SU-DHL-6 (cell line): ENCODE measurements around the gene GALNT12.

Experiments used
- H2AFZ ChIP-seq: fragments of 200-600 bp; sonication (generic); 2 replicates; pipeline ENCODE4 v1.6.1; 2014; ENCODE audit warnings: low read depth, mild to moderate bottlenecking, moderate library complexity, mixed read lengths, antibody characterized with exemption, low read length; ENCODE audit not compliant: severe bottlenecking
- H3F3A ChIP-seq: fragments of 200-600 bp; shearing (Covaris generic); 2 replicates; pipeline ENCODE4 v1.6.0; 2016; ENCODE audit warnings: antibody characterized with exemption, mild to moderate bottlenecking; ENCODE audit not compliant: insufficient read depth
- H3K27ac ChIP-seq: fragments of 200-600 bp; sonication (generic); 2 replicates; pipeline ENCODE4 v1.5.1; 2016; ENCODE audit warnings: low read depth, mild to moderate bottlenecking, low read length, moderate library complexity, mixed read lengths
- H3K27me3 ChIP-seq: fragments of 200-600 bp; sonication (generic), shearing (Covaris generic); 2 replicates; pipeline ENCODE4 v1.6.0; 2014; ENCODE audit warnings: mild to moderate bottlenecking, low read length
- H3K36me3 ChIP-seq: fragments of 200-600 bp; sonication (generic); 2 replicates; pipeline ENCODE4 v1.6.1; 2014; ENCODE audit warnings: mild to moderate bottlenecking, low read length, mixed read lengths
- H3K4me2 ChIP-seq: fragments of 300-600, 200-600 bp; shearing (Covaris generic), sonication (generic); 2 replicates; pipeline ENCODE4 v1.6.0; 2014; ENCODE audit warnings: low read length, low read depth, mild to moderate bottlenecking; ENCODE audit not compliant: poor library complexity, severe bottlenecking
- H3K4me3 ChIP-seq: fragments of 200-600 bp; sonication (generic); 2 replicates; pipeline ENCODE4 v1.5.1; 2014; ENCODE audit warnings: antibody characterized with exemption, low read length, mild to moderate bottlenecking, mixed read lengths; ENCODE audit not compliant: insufficient read depth, poor library complexity, severe bottlenecking
- H3K79me2 ChIP-seq: fragments of 200-600 bp; sonication (generic); 2 replicates; pipeline ENCODE4 v1.6.1; 2014; ENCODE audit warnings: mild to moderate bottlenecking, low read length, moderate library complexity; ENCODE audit not compliant: insufficient read depth
- H3K9ac ChIP-seq: fragments of 200-600 bp; sonication (generic); 2 replicates; pipeline ENCODE4 v1.7.0; 2014; ENCODE audit warnings: mild to moderate bottlenecking, low read length
- H3K9me2 ChIP-seq: fragments of 200-600 bp; sonication (generic); replicated peaks from 2 replicates; pipeline ENCODE4 v1.6.1; 2014; ENCODE audit warnings: low read length; ENCODE audit not compliant: insufficient read depth
- H3K9me3 ChIP-seq: fragments of 200-600 bp; sonication (generic); 2 replicates; pipeline ENCODE4 v1.6.1; 2014; ENCODE audit warnings: low read length, mixed read lengths; ENCODE audit not compliant: insufficient read depth
- H4K20me1 ChIP-seq: fragments of 200-600 bp; sonication (generic); 2 replicates; pipeline ENCODE4 v1.6.1; 2014; ENCODE audit warnings: low read depth, mild to moderate bottlenecking, antibody characterized with exemption, low read length, moderate library complexity, mixed read lengths
- EZH2phosphoT487 ChIP-seq: fragments of 200-600 bp; sonication (generic), shearing (Covaris generic); conservative IDR thresholded peaks from 2 replicates; pipeline ENCODE4 v1.6.1; 2018; ENCODE audit warnings: mild to moderate bottlenecking, antibody characterized with exemption, low read length, moderate library complexity, mixed read lengths
- TF ChIP-seq, protein P1 (sequence below): fragments of 200-600 bp; sonication (generic); IDR thresholded peaks from one replicate; pipeline ENCODE4 v1.5.1; 2017; ENCODE audit warnings: antibody characterized with exemption, mild to moderate bottlenecking, low read length, moderate library complexity; ENCODE audit not compliant: insufficient read depth, poor library complexity, severe bottlenecking

Gene GALNT12

DNA sequence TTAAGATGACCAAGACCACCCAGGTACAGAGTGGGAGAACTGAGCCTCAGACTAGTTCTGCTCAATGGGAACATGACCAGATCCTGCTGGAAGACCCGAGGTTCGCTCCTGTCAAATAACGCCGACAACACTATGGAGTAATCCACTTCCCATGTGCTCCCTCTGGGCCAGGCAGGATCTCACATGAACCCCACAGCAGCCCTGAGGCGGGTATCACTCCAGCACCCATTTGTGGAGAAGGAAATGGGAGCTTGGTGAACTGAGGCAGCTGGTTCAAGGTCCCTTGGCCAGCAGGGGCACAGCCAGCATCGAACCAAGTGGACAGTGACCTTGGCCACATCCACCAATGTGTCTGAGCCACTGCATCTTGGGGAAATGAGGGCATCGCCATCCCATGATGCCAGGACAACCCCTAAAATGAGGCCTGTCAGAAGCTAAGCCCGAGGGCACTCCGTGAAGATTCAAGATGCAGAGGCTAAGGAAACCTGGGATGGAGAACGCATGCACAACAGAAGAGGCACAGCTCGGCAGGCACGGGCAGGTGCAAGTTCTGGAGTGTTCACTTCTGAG lies 19.6 kb upstream of the GALNT12 start:
- no peak overlapping the region for H3K4me2 ChIP-seq
- H3K36me3 ChIP-seq = no peaks in the 10 kb centered on the region
- no peaks in the 10 kb centered on the region for H3K9me2 ChIP-seq
- no peaks in the 10 kb centered on the region for H4K20me1 ChIP-seq
- H3K27ac ChIP-seq = no peak overlapping the region
- H3K4me3 ChIP-seq = no peak overlapping the region
- no peaks in the 10 kb centered on the region for H3K27me3 ChIP-seq
- no peaks in the 10 kb centered on the region for H3K79me2 ChIP-seq
- no peak overlapping the region for H2AFZ ChIP-seq
- no peaks in the 10 kb centered on the region for H3F3A ChIP-seq
- H3K9ac ChIP-seq = no peak overlapping the region
- no peak for TF ChIP-seq EZH2phosphoT487
- TF ChIP-seq, protein P1, sequence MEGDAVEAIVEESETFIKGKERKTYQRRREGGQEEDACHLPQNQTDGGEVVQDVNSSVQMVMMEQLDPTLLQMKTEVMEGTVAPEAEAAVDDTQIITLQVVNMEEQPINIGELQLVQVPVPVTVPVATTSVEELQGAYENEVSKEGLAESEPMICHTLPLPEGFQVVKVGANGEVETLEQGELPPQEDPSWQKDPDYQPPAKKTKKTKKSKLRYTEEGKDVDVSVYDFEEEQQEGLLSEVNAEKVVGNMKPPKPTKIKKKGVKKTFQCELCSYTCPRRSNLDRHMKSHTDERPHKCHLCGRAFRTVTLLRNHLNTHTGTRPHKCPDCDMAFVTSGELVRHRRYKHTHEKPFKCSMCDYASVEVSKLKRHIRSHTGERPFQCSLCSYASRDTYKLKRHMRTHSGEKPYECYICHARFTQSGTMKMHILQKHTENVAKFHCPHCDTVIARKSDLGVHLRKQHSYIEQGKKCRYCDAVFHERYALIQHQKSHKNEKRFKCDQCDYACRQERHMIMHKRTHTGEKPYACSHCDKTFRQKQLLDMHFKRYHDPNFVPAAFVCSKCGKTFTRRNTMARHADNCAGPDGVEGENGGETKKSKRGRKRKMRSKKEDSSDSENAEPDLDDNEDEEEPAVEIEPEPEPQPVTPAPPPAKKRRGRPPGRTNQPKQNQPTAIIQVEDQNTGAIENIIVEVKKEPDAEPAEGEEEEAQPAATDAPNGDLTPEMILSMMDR = no peak
- no peaks in the 10 kb centered on the region for H3K9me3 ChIP-seq

DNA sequence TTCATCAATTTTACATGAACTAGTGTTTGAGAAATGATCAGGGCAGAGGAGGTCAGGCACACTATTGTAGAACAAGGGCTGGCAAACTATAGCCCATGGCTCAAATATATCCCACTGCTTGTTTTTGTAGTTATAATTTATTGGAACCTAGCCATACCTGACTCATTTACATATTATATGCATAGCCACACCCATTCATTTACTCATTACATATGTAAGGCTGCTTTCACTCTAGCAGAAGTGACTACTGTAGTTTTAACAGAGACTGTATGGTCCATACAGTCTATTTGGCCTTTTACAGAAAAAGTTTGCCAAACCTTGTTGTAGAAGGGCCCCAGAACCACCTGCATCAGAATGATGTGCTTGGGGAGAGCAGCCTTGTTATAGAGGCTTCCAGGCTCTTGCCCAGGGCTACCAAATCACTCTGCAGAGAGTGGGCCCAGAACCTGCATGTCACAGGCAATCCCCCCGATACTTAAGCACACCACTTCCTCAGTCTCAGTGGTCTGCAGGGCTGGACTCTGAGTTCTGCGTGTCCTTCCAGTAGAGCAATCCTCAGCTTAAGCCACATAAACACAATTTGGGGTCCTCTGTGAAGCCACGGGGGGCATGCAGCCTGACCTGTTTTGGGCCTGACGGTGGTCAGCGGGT lies 17.9 kb upstream of the GALNT12 start:
- Histone ChIP-seq H3K27ac (no peak overlapping the region), H4K20me1 (no peaks in the 10 kb centered on the region), H3K36me3 (no peaks in the 10 kb centered on the region), H3K27me3 (no peaks in the 10 kb centered on the region), H2AFZ (no peak overlapping the region), H3K9me2 (no peaks in the 10 kb centered on the region), H3K79me2 (no peaks in the 10 kb centered on the region), H3K4me3 (no peak overlapping the region), H3K9ac (no peak overlapping the region), H3K9me3 (no peaks in the 10 kb centered on the region), H3K4me2 (no peak overlapping the region), H3F3A (no peaks in the 10 kb centered on the region)
- TF ChIP-seq EZH2phosphoT487 = no peak
- TF ChIP-seq, protein P1 = no peak

DNA sequence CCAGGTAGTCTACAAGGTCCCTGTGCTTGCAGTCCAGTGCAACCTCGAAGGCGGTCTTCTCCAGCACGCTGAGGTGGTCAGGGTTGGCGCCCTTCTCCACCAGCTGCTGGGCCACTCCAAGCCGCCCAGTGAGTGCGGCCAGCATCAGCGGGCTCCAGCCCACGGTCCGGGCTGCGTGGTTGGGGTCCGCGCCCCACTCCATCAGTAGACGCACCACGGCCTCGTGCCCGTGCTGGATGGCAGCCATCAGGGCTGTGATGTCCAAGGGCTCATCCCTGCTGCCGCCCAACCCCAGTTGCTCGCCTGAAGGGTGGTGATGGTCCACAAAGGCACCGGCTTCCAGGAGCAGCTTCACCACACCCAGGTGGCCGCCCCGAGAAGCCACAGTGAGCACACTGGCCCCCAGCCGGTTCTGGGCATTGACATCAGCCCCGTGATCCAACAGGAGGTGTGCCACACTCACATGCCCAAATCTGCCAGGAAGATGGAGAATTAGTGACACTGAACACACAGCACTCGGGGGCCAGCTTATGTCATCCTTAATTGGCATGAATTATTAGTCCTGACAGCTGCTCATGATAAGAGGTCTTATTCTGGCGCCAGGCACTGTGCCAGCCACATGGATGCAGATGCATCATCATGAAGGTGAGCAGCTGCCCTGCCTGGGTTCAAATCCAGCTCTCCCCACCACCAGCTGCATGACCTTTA lies 17.2 kb upstream of the GALNT12 start:
- no peak overlapping the region for H2AFZ ChIP-seq
- H3K9ac ChIP-seq = no peak overlapping the region
- no peaks in the 10 kb centered on the region for H3F3A ChIP-seq
- H3K4me3 ChIP-seq = no peak overlapping the region
- no peaks in the 10 kb centered on the region for H3K9me2 ChIP-seq
- H3K9me3 ChIP-seq = no peaks in the 10 kb centered on the region
- no peak overlapping the region for H3K4me2 ChIP-seq
- TF ChIP-seq, protein P1 = no peak
- no peak for TF ChIP-seq EZH2phosphoT487
- no peak overlapping the region for H3K27ac ChIP-seq
- H4K20me1 ChIP-seq = no peaks in the 10 kb centered on the region
- H3K27me3 ChIP-seq = no peaks in the 10 kb centered on the region
- H3K79me2 ChIP-seq = no peaks in the 10 kb centered on the region
- H3K36me3 ChIP-seq = no peaks in the 10 kb centered on the region
